T-helper 1 cell (primary cell): ENCODE data around the gene MAP3K12.
A peak's percentile ranks its signal among the peaks of the same experiment; 100 is the strongest.

Source experiments
- DNase-seq, 5 donors: peaks; one replicate each; pipeline ENCODE4 v3.0.0-alpha.2; 2012 to 2020

Gene MAP3K12

DNA sequence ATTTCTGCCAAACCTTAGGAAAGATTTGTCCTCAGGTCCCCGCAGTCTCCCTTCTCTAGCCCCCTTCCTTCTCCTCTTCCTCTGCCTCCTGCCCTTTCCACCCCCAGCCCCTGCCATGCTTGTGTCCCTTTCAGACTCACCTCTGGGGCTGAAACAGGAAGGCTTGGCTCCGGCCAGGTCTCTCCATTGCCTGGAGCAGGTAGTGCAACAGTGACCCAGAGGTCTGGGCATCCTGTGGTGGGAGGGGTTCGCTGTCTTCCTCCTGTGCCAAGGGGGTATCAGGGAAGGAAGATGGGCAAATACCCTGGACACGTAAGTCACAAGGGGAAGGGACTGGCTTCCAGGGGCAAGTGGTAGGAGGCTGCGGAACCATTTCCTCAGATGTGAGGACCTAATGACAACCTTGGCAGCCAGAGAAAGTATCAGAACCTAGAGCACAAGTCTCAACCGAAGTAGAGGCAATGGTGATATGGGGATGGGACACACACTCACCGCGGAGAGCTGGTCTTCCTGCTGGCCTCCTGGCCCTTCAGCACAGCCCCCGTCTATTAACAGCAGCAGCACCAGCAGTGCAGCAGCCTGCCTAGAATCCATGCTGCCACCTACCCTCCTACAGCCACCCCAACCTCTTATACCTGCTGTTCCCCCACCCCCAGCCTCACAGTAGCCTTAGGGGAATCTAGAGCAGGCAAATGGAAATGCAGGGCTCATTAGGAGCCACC is 7.8 kb upstream of the MAP3K12 start, which contains the start of gene NPFF:
Gene NPFF, minus strand, starts transcription at position 604 of the 722 bp plus-strand sequence. Its CDS starts 10 bp downstream, at position 594.
- DNase-seq = no peak

DNA sequence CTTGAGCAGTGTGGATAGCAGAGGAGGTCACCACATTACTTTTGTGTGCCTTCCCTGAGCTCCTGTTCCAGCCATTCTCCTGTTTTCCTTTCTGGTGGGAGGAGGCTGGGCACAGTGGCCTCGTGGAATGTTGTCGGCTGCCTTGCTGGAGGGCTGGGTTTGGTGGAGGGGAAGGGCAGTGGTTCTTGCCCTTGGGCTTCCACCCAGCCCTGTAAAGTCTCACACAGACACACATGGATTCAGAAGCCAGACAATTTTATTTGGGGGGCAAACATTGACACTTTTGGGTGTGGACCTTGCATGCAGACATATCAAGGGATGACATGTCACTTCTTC is 7.2 kb upstream of the MAP3K12 start:
- DNase-seq = no peak

DNA sequence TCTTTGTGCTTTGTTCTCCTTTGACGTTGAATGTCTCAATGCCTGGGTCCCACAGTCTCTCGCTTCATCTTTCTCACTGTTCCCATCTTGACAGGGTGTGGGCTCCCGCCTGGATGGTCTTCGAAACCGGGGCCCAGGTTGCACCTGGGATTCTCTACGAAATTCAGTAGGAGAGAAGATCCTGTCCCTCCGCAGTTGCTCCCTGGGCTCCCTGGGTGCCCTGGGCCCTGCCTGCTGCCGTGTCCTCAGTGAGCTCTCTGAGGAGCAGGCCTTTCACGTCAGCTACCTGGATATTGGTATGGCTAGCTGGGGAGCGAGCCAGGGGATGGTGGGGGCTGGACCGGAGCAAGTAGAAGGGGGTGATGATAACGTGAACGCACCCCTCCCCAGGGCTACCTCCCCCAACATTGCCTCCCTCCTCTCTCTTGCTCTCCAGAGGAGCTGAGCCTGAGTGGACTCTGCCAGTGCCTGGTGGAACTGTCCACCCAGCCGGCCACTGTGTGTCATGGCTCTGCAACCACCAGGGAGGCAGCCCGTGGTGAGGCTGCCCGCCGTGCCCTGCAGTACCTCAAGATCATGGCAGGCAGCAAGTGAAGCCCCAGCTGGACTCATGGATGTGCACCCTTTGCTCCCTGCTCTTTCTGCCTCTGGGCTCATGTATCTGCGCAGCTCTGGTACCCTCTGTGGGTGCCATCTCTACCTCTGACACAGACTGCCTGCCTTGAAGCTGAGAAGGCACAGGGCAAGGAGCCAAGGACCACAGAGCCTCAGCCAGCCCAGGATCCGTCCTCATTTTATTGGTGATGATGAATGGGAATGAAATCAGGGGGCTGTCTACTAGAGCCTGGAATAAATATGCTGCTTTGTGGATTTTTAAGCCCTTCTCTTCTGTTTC is 6.5 kb upstream of the MAP3K12 start:
- DNase-seq = no peak

DNA sequence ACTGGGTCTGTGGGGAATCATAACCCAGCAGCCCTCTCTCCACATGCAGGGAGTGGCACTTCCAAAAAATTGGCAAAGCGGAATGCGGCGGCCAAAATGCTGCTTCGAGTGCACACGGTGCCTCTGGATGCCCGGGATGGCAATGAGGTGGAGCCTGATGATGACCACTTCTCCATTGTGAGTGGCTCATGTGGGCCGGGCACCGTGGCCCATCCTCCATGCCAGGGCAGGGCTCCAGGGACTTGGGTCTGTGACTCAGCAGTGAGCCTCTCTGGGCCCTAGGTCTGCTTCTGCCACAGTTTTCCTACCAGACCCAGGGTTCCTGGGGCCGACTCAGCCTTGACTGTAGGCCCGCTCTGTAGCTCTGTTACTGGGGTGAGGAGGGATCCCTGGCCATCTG is 5.8 kb upstream of the MAP3K12 start:
- DNase-seq = no peak

DNA sequence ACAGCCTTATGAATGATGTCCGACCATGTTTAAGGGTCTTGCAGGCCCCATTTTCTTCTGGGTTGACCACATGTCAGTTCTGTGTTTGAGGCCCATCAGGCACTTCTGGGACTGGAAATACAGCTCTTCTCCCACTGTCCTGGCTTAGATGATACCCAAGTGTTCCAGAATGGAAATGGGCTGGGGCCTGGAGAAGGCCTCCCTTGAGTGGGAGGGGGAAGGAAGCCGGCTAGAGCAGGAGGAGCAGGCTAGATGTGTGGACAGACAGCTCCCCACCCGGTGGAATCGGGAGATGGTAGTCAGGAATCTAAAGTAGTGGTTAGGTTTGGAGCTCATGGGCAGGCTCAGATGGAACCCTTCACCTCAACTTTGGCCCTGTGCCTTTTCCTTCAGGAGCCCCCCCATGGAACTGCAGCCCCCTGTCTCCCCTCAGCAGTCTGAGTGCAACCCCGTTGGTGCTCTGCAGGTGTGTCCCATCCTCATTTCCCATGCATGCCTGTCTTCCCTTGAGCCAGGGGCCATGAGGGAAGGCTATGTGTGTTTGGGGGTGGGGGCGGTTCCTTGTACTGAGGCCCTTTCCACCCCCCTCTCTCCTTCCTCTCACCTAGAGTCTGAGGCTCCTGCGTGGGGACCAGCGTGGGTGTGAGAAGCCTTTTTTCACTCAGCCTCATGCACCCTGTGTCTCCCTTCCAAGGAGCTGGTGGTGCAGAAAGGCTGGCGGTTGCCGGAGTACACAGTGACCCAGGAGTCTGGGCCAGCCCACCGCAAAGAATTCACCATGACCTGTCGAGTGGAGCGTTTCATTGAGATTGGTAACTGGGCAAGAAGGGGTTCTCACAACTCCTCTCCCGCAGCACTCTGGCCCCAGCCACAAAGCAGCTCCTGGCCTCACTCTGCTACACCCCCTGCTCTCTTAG is 5.0 kb upstream of the MAP3K12 start:
- no peak for DNase-seq

DNA sequence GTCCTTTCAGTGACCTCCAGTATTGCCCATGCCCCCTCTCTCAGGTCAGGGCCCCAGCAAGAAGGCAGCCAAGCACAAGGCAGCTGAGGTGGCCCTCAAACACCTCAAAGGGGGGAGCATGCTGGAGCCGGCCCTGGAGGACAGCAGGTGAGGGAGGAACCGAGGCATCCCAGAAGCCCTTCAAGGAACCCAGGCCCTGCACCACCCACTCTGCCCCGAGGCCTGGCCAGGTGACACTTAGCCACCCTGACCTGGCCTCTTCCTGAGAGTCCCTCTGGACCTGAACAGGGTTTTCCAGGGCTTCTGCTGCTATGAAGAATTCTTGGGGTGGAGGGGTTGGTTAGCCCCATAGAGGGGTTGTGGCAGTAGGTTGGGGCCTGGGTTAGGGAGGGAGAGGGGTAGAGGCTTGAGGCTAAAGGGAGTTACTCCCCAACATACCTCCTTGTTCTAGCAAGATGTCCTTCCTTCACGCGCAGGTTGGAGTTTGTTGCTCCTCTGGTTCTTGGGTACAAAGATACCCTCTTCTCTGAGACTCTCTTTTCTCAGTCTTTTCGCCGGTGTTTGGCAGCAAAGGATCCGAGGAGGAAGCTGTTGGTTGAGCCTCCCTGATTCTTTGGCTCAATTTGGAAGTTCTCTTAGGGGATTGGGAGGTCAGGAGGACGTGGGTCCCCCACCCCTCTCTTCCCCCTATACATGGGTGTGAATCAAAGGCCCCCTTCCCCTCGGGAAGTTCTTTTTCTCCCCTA is 3.9 kb upstream of the MAP3K12 start:
- no peak for DNase-seq

DNA sequence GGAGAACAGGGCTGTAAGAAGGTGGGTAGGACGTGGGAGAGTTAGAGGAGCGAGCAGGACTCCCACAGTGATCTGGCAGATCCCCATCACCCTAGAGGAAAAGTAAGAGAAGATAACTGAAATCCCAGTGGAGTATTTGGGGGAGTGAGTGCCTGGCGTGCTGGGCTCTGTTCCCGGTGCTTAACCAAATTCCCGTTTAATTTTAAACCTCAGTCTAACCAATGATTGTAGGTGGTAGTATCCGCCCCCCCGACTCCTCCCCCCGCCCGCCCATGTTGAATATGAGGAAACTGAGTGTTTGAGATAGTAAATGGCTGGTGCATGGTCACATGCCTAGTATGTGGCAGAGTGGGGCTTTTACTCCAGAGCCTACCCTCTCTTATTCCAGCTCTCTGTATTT is 3.1 kb upstream of the MAP3K12 start:
- DNase-seq = no peak

DNA sequence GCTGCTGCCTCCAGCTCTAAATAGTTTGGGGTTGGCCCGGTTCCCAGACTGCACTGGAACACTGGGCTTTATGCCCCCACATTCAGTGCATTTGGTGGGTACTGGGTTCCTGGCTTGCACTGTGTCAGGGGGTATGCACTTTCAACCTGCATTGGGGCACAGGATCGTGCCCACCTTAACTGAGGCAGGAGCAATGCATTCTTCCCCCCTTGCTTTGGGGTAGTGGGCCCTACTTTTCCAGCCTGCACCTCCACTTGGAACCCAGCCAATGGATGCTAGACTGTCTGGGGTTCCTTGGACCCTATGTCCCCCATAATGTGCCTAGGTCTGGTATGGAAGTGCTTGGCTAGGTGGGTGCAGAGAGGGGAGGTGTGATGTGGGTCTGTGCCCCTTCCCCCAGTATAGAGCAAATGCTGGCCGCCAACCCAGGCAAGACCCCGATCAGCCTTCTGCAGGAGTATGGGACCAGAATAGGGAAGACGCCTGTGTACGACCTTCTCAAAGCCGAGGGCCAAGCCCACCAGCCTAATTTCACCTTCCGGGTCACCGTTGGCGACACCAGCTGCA is 2.4 kb upstream of the MAP3K12 start:
- DNase-seq = no peak

DNA sequence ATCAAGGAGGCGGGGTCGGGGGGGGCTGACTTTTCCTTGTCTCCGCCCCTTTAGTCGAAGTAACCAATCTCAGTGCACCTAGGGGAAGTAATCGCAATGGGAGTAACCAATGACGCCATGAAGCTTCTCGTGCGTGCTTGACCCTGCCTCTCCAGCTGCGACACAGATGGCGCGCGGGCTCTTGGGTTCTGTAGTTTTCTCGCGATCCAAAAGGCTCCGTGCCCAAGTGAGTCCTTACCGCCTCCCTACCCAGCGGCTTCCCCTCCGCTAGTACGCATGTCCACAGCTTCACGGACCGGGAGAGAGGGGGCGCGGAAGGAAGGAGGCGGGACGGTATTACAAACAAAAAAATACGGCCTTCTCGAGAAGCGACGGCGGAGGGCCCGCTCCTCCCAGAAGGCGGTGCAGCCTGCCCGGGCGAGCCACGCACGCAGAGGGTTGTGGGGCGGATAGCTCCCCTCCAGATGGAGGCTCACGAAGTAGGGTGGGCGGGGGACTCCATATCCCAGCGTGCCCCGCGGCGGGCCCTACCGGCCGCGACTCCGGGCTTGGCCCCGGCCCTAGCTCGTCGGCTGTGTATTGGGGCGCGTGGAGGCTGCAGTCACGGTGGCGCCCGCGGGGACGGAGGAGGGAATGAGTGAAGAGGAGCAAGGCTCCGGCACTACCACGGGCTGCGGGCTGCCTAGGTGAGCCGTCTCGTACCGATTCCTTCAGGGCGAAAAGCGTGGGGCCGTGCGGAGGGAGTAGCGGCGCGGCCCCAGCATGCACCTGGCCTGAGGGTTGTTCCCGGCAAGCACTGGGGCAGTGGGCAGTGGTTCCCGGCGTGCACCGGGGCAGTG is 1.7 kb upstream of the MAP3K12 start, which contains the start of gene TARBP2:
Gene TARBP2, plus strand, starts transcription at position 508 of the 839 bp plus-strand sequence. Its CDS starts 126 bp downstream, at position 634.
- peak; percentile 93 to 99 (median 96) for DNase-seq

DNA sequence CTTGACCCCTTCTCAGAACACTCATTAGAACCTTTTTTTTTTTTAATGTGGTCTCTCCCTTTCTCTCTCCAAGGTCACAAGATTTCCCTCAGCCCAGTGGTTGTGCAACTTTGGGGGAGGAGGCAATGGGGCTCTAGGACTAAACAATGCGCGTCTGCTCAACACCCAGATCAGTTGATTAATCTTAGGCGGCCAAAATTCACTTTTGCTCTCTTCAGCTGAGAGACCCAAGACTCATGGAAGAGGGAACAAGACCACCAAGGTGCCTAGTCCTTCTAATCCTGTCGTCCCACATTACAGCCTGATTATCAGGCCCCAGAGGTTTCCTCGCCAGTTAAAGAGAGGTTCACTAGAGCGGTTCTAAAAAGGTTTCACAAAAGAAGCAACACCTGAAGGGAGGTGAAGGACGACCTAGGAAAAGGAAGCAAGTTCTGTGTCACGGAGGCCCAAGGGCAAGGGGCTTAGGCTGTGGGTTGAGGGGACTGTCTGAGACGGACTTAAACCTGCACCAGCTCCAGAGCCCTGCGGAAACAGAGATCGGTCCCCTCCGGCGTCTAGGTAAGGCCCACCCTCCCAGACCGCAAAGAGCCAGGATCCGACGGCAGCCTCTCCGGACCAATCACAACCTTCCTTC is 1.0 kb upstream of the MAP3K12 start:
- no peak for DNase-seq

DNA sequence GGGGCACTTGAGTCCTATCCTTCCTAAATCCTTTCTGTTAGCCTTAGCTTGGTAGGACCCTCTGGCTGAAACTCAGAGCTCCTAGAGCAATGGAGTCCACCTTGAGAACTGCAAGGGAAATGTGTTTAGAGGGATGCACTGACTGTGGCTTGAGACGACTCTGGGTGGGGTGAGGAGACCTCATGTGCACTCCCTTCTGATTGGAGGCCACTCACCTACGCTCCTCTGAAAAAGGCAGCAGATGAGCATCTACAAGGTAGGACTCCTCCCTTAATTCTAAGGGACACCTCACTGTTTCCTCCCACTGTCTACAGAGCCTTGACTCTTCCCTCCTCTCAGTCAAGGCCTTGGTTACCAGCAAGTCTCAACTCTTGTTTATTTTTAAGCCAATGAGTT is 1.0 kb downstream of the MAP3K12 start:
- DNase-seq = no peak

DNA sequence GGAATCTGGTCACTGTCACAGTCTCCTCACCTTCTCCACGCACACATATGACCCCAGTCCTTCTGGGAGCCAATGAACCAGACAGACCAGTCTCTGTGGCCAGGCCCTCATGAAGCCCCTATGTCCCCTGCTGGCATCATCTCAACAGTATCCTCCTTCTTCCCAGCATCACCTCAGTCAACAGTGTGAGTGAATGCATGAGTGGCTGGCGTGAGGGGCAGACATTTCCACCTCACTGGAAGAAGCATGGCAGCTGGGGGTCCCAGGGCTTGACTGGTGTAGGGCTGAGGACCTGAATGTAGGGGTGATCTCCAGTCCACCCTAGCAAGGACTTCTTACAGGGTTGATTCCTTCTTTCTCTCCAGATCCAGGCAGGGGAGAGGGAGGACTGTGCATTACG is 1.8 kb downstream of the MAP3K12 start:
- no peak for DNase-seq

DNA sequence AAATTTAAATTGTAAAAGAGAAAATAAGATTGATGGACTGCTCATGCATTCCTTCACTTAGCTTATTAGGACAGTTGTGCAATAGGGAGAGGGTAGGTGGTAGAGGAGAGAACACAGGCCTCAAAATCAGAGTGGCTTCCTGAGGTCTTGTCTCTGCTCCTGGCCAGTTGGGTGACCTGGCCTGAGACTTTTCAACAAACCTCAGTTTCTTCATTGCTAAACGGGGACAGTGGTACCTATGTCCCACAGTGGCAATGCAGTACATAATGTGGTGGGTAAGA is 2.6 kb downstream of the MAP3K12 start:
- DNase-seq = no peak

DNA sequence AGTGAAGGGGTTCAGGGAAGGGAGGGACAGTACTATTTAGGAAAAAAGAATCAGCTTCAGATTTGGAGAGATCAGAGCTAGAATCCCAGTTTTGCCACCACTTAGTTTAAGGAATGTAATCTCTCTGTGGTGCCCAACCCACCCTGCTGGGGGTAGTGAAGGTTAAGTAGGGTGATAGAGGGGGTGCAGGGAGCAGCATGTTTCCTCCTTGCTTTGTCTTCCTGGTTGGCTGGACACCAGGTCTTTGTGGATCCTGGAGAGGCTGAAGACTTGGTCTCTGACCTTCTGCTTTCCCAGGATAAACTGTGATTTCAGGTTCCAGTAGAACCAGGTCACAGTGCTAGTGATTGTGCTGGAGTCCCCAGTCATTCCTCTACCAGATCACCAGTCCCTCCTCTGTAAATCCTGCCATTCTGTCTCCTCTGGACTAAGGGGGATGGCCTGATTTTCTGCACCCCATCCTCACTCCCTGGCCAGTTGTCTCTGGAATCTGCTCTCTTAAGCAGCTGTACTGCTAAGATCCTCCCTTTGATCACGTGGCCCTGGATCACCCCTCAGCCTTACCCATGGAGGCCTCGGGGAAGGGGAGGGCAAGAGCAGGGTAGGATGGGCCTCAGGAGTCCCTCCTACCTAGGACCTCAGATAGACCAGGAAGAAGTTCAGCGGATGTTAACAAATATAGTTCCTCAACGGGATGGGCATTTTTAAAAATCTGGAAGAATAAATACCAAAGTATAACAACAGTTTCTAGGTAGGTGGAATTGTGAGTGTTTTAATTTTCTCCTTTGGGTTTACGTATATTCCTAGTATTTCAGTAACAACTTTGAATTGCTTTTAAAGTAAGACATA is 3.1 kb downstream of the MAP3K12 start:
- DNase-seq = no peak

DNA sequence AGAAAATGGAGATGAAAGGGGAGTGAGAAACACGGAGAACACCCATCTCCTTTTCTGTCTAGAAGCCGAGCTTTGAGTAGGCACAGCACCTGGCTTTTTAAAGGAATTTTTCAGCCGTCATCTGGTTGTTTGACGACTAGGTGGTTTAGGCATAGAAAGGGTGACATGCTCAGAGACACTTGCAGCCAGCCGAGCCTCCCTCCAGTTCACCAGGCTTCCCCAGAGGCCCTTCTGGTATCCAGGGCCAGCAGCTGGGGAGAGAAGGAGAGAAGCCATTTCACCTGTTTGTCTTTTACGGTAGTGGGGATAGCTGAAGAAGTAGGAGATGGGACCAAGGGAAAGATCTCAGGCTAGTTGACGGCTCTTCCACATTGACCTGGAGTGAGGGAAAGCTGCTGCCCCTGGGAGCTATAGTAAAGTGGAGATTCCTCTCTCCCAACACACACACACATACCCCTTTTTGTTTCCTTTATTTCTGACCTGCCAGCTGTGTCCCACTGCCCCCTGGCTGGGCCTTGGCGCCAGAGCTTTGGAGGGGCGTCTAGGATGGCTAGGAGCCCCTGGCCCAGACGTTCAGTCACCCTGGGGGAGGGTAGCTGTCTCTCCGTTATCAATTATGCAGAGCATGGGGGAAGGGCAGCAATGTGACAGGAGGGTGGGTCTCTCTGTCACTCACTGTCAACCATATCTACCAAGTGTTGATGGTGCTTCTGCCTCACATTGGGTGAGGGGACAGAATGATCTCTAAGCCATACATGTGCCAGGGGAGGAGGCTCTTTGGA is 5.5 kb downstream of the MAP3K12 start:
- no peak for DNase-seq

DNA sequence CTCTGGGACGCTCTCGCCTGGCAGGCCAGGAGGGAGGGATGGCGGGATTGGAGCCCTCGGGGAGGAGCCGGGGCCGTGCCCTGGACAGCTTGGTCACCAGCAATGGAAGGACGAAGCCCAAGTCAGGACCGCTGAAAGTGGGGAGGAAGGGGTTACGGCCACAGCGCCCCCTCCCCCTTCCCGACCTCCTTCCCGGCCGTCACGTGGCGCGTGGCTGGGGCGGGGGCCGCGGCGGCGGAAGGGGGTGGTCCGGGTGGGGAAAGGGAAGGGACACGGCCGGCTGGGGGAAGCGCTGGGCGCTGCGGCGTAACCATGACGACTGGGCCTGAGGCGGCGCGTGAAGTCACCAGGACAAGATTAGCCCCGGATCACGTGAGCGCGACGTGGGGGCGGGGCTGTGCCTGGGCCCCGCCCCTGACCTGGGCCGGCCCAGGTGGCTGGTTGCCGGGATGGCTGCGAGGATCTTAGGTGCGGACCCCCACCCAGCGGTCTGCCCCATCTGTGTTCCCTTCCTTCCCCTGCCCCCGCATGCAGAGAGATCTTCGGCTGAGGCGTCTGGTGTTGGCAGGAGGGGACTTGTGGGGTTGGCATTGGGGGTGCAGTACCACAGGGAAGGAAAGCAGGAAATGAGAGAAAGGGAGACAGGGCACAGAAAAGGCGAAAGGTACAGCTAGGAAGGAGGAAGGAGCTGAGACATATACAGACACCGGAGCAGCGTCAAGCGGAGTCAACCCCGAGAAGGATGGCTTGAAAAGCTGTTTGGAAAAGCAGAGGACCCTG is 6.2 kb downstream of the MAP3K12 start:
- DNase-seq = peak; percentile 79 to 87 (median 83)

DNA sequence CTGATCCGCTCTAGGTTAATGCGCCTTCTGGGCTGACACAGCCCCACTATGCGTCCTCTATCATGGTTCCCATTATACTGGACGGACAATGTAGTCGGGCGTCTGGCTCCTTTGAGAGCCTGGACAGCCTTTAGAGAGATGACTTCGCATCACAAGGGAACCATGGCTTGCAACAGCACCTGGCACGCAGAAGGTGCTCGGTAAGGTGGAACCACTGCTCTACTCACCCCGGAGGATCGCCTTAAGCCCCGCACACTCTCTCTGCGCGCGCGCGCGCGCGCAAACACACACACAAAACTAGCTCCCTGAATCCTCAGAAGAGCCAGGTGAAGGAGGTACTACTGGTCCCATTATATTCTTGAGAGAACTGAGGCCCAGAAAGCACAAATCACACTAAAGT is 7.1 kb downstream of the MAP3K12 start:
- DNase-seq = no peak
